ENCODE measurements around the gene OVOL1.

GRCh38 chr11:65811764-65812475 is 25.1 kb downstream of the OVOL1 start:
- TF ChIP-seq CTCF (IDR thresholded peaks at IDR 0.05) (no peak), EP300 (IDR thresholded peaks at IDR 0.05) (no peak)

Data from esophagus muscularis mucosa (tissue), 3 donors.